Measurements from ENCODE around the gene PDGFD. TPM values are rescaled to one million over a fixed set of nuclear protein-coding genes. Genes with fewer than 3 reads are reported as not detected.

The PDGFD gene
- total and polyA plus RNA-seq, 2 experiments from 2014 or later, result 1.9 to 4.5 TPM

DNA sequence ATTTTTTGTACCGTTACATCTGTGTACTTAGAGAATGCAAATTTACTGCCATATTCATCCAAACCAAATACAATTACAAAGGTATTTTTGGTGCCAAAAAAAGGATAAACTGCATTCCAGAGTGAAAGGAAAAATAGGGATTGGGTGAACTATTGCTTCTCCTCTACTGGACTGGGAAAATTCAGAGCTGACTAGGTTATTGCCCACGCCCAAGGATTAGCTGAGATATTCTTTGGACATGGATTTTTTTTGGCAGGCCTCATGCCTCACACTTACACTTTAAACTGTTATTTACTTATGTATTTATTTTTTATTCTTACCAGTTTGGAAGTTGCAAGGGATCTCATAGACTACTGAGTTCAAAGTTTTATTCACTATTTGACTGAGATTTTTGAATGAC is 203.8 kb downstream of the PDGFD start (continued):
- TF ChIP-seq, protein P1, sequence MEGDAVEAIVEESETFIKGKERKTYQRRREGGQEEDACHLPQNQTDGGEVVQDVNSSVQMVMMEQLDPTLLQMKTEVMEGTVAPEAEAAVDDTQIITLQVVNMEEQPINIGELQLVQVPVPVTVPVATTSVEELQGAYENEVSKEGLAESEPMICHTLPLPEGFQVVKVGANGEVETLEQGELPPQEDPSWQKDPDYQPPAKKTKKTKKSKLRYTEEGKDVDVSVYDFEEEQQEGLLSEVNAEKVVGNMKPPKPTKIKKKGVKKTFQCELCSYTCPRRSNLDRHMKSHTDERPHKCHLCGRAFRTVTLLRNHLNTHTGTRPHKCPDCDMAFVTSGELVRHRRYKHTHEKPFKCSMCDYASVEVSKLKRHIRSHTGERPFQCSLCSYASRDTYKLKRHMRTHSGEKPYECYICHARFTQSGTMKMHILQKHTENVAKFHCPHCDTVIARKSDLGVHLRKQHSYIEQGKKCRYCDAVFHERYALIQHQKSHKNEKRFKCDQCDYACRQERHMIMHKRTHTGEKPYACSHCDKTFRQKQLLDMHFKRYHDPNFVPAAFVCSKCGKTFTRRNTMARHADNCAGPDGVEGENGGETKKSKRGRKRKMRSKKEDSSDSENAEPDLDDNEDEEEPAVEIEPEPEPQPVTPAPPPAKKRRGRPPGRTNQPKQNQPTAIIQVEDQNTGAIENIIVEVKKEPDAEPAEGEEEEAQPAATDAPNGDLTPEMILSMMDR (conservative IDR thresholded peaks at IDR 0.05; ENCODE audit: low read depth in 2 of 2), result no peak
- TF ChIP-seq ZNF331 (CRISPR knock-in tag; IDR thresholded peaks at IDR 0.05; ENCODE audit: low read depth) (no peak), CREB1 (CRISPR knock-in tag; IDR thresholded peaks at IDR 0.05; ENCODE audit: low read depth) (no peak), ZNF114 (CRISPR knock-in tag; IDR thresholded peaks at IDR 0.05) (no peak), STAT1 (IDR thresholded peaks at IDR 0.05; ENCODE audit: unreplicated experiment) (no peak), NANOG (IDR thresholded peaks at IDR 0.05; ENCODE audit: borderline replicate concordance) (no peak)
- TF ChIP-seq, protein P2, sequence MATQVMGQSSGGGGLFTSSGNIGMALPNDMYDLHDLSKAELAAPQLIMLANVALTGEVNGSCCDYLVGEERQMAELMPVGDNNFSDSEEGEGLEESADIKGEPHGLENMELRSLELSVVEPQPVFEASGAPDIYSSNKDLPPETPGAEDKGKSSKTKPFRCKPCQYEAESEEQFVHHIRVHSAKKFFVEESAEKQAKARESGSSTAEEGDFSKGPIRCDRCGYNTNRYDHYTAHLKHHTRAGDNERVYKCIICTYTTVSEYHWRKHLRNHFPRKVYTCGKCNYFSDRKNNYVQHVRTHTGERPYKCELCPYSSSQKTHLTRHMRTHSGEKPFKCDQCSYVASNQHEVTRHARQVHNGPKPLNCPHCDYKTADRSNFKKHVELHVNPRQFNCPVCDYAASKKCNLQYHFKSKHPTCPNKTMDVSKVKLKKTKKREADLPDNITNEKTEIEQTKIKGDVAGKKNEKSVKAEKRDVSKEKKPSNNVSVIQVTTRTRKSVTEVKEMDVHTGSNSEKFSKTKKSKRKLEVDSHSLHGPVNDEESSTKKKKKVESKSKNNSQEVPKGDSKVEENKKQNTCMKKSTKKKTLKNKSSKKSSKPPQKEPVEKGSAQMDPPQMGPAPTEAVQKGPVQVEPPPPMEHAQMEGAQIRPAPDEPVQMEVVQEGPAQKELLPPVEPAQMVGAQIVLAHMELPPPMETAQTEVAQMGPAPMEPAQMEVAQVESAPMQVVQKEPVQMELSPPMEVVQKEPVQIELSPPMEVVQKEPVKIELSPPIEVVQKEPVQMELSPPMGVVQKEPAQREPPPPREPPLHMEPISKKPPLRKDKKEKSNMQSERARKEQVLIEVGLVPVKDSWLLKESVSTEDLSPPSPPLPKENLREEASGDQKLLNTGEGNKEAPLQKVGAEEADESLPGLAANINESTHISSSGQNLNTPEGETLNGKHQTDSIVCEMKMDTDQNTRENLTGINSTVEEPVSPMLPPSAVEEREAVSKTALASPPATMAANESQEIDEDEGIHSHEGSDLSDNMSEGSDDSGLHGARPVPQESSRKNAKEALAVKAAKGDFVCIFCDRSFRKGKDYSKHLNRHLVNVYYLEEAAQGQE (IDR thresholded peaks at IDR 0.05; ENCODE audit: unreplicated experiment), result no peak

DNA sequence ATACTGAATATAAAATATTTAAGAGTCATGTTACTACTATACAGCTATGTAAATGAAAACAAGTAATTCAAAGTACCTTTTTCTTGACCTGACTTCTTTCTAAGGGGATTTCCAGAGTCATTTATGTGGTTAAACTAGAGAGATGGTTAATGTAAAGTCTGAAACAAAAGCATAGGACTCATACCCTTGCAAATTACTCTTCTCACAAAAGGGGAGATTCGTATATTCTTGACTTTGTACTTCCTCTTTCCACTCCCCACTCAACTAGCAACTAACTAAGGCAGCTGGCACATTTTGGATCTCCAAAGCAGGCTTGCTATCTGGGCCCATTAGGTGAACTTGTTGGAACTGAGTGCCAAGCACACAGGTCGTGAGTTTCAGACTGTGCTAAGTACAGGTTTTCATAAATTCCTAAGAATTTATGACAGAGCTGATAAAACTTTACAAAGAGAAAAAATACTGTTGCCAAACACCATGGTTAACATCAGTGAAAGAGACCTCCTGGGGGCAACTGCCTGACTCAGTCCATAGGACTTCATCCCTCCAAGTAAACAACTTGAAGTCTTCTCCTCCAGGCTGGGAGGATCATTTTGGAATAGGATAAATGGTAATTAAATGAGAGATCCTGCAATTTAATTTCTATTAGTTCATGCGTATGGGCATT is 204.5 kb downstream of the PDGFD start:
- H3K36me3 Mint-ChIP-seq (ENCODE audit: low read depth), result 0 out of 3 replicates have a peak, but pooled peaks cover 3% of the 10 kb centered on the region
- DNase-seq (ENCODE audit: low spot score) (no peak), ATAC-seq (no peak)
- H3K4me2 ChIP-seq, result no peak overlapping the region
- no peaks in the 10 kb centered on the region; the same call in 1 of the 3 replicates for H3K9me3 Mint-ChIP-seq
- no peak overlapping the region for H3K27ac Mint-ChIP-seq
- no peaks in the 10 kb centered on the region for H3K36me3 ChIP-seq (ENCODE audit: insufficient read depth)
- H3K27me3 Mint-ChIP-seq (ENCODE audit: insufficient read depth, low read depth, poor library complexity), result no peaks in the 10 kb centered on the region
- H3K4me3 ChIP-seq, result no peak overlapping the region
- no peak overlapping the region for H2AFZ ChIP-seq
- peaks cover 3% of the 10 kb centered on the region; the same call in 1 of the 2 replicates for H3K4me1 ChIP-seq (ENCODE audit: insufficient read depth)
- H3K27ac ChIP-seq (ENCODE audit: low read depth), result no peak overlapping the region
- H3F3A ChIP-seq (replicated peaks; ENCODE audit: low read depth), result no peaks in the 10 kb centered on the region
- no peaks in the 10 kb centered on the region for H3K27me3 ChIP-seq (ENCODE audit: insufficient read depth)
- H4K20me1 ChIP-seq (replicated peaks; ENCODE audit: insufficient read depth), result no peaks in the 10 kb centered on the region
- peaks cover 3% of the 10 kb centered on the region; the same call in 1 of the 2 replicates for H3K9me2 ChIP-seq (ENCODE audit: insufficient read depth)
- H3K4me3 Mint-ChIP-seq, result no peak overlapping the region
- H3K79me2 ChIP-seq (replicated peaks; ENCODE audit: insufficient read depth), result no peaks in the 10 kb centered on the region
- peaks cover 8% of the 10 kb centered on the region; the same call in 2 of the 3 replicates for H3K4me1 Mint-ChIP-seq
- TF ChIP-seq, protein P3, sequence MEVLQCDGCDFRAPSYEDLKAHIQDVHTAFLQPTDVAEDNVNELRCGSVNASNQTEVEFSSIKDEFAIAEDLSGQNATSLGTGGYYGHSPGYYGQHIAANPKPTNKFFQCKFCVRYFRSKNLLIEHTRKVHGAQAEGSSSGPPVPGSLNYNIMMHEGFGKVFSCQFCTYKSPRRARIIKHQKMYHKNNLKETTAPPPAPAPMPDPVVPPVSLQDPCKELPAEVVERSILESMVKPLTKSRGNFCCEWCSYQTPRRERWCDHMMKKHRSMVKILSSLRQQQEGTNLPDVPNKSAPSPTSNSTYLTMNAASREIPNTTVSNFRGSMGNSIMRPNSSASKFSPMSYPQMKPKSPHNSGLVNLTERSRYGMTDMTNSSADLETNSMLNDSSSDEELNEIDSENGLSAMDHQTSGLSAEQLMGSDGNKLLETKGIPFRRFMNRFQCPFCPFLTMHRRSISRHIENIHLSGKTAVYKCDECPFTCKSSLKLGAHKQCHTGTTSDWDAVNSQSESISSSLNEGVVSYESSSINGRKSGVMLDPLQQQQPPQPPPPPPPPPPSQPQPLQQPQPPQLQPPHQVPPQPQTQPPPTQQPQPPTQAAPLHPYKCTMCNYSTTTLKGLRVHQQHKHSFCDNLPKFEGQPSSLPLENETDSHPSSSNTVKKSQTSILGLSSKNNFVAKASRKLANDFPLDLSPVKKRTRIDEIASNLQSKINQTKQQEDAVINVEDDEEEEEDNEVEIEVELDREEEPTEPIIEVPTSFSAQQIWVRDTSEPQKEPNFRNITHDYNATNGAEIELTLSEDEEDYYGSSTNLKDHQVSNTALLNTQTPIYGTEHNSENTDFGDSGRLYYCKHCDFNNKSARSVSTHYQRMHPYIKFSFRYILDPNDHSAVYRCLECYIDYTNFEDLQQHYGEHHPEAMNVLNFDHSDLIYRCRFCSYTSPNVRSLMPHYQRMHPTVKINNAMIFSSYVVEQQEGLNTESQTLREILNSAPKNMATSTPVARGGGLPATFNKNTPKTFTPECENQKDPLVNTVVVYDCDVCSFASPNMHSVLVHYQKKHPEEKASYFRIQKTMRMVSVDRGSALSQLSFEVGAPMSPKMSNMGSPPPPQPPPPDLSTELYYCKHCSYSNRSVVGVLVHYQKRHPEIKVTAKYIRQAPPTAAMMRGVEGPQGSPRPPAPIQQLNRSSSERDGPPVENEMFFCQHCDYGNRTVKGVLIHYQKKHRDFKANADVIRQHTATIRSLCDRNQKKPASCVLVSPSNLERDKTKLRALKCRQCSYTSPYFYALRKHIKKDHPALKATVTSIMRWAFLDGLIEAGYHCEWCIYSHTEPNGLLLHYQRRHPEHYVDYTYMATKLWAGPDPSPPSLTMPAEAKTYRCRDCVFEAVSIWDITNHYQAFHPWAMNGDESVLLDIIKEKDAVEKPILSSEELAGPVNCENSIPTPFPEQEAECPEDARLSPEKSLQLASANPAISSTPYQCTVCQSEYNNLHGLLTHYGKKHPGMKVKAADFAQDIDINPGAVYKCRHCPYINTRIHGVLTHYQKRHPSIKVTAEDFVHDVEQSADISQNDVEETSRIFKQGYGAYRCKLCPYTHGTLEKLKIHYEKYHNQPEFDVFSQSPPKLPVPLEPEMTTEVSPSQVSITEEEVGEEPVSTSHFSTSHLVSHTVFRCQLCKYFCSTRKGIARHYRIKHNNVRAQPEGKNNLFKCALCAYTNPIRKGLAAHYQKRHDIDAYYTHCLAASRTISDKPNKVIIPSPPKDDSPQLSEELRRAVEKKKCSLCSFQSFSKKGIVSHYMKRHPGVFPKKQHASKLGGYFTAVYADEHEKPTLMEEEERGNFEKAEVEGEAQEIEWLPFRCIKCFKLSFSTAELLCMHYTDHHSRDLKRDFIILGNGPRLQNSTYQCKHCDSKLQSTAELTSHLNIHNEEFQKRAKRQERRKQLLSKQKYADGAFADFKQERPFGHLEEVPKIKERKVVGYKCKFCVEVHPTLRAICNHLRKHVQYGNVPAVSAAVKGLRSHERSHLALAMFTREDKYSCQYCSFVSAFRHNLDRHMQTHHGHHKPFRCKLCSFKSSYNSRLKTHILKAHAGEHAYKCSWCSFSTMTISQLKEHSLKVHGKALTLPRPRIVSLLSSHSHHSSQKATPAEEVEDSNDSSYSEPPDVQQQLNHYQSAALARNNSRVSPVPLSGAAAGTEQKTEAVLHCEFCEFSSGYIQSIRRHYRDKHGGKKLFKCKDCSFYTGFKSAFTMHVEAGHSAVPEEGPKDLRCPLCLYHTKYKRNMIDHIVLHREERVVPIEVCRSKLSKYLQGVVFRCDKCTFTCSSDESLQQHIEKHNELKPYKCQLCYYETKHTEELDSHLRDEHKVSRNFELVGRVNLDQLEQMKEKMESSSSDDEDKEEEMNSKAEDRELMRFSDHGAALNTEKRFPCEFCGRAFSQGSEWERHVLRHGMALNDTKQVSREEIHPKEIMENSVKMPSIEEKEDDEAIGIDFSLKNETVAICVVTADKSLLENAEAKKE (CRISPR knock-in tag; IDR thresholded peaks at IDR 0.05), result no peak
- no peak for TF ChIP-seq POLR2AphosphoS5 (IDR thresholded peaks at IDR 0.05; ENCODE audit: low read depth)
- TF ChIP-seq, protein P2 (IDR thresholded peaks at IDR 0.05; ENCODE audit: unreplicated experiment), result no peak
- no peak for TF ChIP-seq ZNF331 (CRISPR knock-in tag; IDR thresholded peaks at IDR 0.05; ENCODE audit: low read depth)
